H1 (cell line): ENCODE measurements around the gene DSTN.

Source experiments
- POLR2AphosphoS5 ChIP-seq: IDR thresholded peaks from 2 replicates; pipeline ENCODE4 v1.6.1; 2011; ENCODE audit warnings: low read depth, low read length
- RNF2 ChIP-seq: fragments of 200-900, 300-1000 bp; sonication (generic); IDR thresholded peaks from 2 replicates; pipeline ENCODE4 v1.7.1; 2016; ENCODE audit warnings: borderline replicate concordance, low read depth, mild to moderate bottlenecking, antibody characterized with exemption, low read length; ENCODE audit not compliant: poor library complexity, severe bottlenecking; ENCODE audit errors: missing control alignments

GRCh38 chr20:17530153-17530552 is 39.7 kb upstream of the DSTN start:
- TF ChIP-seq RNF2 (no peak), POLR2AphosphoS5 (no peak)
